ENCODE data around the gene NSL1.
A peak's percentile ranks its signal among the peaks of the same experiment; 100 is the strongest.
"Not testable (repeated sequence)": the region's sequence is repeated elsewhere in the genome, so short reads cannot be mapped to it uniquely, and the experiment has no call there.

NSL1 gene

DNA sequence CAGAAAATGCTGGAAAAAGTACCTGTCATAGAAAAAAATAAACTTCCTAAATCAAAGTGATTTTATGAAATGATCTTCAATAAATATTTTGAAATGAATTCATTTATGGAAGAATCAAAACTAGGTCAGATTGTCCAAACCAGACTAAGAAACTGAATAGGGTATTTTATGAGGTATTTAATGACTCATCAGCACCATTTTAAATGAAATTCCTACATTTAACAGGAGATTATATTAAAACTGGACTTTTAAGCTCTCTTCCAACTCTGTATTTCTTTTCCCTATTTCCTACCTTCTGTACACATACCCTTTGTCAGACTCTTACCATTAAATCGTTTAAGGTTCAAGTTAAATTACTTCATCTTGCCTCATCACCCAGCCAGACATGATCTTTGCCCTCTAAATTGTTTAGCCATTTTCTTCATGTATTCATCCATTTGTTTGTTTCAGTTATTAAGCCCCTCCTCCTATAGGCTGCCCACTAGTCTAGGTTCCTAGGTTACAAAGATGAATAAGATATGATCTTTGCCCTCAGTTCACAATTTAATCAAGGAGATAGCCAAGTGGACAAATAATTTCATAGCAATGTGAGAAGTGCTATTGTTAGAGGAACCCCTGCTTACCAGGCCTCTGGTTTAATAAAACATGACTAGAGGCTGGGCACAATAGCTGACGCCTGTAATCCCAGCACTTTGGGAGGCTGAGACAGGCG is 25.1 kb upstream of the NSL1 start:
- H3K27me3 ChIP-seq (ENCODE audit: insufficient read depth, low read length): no peaks in the 10 kb centered on the region
- H3K4me3 ChIP-seq (ENCODE audit: low read length): no peak overlapping the region
- H3K4me1 ChIP-seq (ENCODE audit: insufficient read depth, low read length): peaks cover 6% of the 10 kb centered on the region
- no peaks in the 10 kb centered on the region for H3K9me3 ChIP-seq (ENCODE audit: low read length)
- H3K36me3 ChIP-seq (ENCODE audit: insufficient read depth, low read length): peaks cover 2% of the 10 kb centered on the region
- H2AFZ ChIP-seq (ENCODE audit: low read depth, low read length): no peak overlapping the region

DNA sequence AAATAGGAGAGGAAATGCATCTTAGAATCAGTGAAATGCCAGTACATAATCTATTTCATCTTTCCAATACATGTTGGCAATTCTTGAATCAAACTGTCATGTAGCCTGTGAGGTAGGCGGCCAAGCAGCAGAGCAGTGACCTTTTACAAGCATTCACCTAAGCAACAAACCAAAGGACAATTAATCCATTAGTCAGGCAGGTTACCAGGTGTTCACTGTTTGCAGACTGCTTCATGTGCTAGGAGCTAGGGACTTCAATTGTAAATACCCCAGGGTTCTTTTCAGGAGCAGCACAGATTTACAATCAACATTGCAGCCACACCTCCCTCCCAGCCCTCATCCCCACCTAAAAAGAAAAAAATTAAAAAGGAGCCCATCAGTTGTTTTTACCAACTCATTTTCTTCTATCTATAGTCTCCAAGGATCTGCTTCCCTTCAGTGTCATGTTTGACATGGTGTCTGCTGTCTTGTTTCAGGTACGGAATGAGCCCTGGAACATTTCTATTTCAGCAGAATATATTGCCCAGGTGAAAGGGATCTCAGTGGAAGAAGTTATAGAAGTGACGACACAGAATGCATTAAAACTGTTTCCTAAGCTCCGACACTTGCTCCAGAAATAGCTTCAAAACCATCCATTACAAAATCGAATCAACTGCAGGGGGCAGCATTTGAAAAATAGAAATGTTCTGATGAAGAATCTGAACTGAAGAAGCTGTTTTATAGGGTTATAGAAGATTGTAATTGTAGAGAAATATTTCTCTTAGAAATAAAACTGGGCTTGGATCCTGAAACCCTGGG is 23.2 kb upstream of the NSL1 start:
- Histone ChIP-seq H3K4me3 (ENCODE audit: low read length) (no peak overlapping the region), H3K9me3 (ENCODE audit: low read length) (no peaks in the 10 kb centered on the region)

DNA sequence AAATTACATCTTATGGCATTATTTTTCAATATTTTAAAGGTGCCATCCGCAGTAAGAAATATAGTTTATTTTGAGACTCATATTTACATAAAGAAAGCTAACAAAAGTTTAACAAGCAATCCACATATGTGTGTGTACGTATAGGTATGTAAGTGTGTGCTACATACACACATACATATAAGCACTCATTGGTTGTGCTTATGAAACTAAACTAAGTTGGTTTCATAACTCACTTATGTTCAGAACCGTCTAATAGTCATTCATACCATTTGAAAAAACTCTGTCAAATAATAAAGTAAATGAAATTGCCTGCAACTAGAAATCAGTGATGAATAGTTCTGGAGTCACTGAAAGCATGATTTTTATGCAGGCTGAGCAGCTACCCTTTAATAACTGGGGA is 14.2 kb upstream of the NSL1 start:
- Histone ChIP-seq H3K4me3 (ENCODE audit: low read length) (no peak overlapping the region), H2AFZ (ENCODE audit: low read depth, low read length) (no peak overlapping the region), H3K27me3 (ENCODE audit: insufficient read depth, low read length) (no peaks in the 10 kb centered on the region), H3K36me3 (ENCODE audit: insufficient read depth, low read length) (peaks cover 42% of the 10 kb centered on the region), H3K4me1 (ENCODE audit: insufficient read depth, low read length) (no peaks in the 10 kb centered on the region), H3K9me3 (ENCODE audit: low read length) (no peaks in the 10 kb centered on the region)

More for the DNA sequence above, 23.2 kb upstream of the NSL1 start:
- Histone ChIP-seq H3K27me3 (ENCODE audit: insufficient read depth, low read length) (no peaks in the 10 kb centered on the region), H3K36me3 (ENCODE audit: insufficient read depth, low read length) (peaks cover 5% of the 10 kb centered on the region), H2AFZ (ENCODE audit: low read depth, low read length) (no peak overlapping the region), H3K4me1 (ENCODE audit: insufficient read depth, low read length) (peaks cover 6% of the 10 kb centered on the region)

DNA sequence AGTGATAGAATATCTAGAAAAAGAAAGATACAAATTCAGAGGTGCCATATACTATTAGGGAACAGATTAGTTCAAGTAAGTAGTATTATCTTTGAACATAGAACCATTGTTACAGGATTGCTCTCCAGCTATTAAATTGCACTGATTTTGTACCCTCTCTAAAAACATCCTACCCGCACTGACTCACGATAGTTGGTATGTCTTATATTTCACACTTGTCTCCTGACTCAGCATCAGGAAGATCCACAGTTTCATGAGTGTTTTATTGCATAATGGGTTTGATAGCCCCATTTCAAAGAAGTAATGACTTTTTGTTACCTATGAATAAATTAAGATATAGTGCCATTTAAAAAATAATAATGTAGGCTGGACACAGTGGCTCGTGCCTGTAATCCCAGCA is 6.1 kb upstream of the NSL1 start:
- no peak overlapping the region for H2AFZ ChIP-seq (ENCODE audit: low read depth, low read length)
- H3K4me1 ChIP-seq (ENCODE audit: insufficient read depth, low read length): peaks cover 3% of the 10 kb centered on the region
- no peaks in the 10 kb centered on the region for H3K9me3 ChIP-seq (ENCODE audit: low read length)
- H3K4me3 ChIP-seq (ENCODE audit: low read length): no peak overlapping the region
- H3K36me3 ChIP-seq (ENCODE audit: insufficient read depth, low read length): peaks cover 34% of the 10 kb centered on the region
- H3K27me3 ChIP-seq (ENCODE audit: insufficient read depth, low read length): no peaks in the 10 kb centered on the region

DNA sequence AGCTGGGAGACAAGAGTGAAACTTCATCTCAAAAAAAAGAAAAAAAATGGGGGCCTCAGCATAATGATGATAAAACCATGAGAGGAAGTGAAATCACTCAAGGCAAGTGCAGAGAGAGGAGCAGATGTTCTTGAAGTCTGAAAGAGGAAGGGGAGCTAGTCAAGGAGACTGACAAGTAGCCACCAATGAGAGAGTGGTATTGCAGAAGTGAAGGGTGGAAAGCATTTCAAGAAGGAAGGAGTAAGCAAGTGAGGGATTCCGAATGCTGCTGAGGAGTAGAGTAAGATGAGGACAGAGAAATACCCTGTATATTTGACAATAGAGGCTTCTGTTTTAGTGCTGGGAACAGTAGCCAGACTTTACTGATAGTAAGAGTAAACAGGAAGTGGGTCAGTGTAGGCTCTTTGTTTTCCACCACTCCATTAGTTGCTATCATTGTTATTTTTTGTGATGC is 3.0 kb upstream of the NSL1 start:
- H3K9me3 ChIP-seq (ENCODE audit: low read length): no peaks in the 10 kb centered on the region
- H3K27me3 ChIP-seq (ENCODE audit: insufficient read depth, low read length): no peaks in the 10 kb centered on the region
- no peak overlapping the region for H3K4me3 ChIP-seq (ENCODE audit: low read length)
- H2AFZ ChIP-seq (ENCODE audit: low read depth, low read length): no peak overlapping the region
- H3K4me1 ChIP-seq (ENCODE audit: insufficient read depth, low read length): peaks cover 14% of the 10 kb centered on the region
- peaks cover 23% of the 10 kb centered on the region for H3K36me3 ChIP-seq (ENCODE audit: insufficient read depth, low read length)

DNA sequence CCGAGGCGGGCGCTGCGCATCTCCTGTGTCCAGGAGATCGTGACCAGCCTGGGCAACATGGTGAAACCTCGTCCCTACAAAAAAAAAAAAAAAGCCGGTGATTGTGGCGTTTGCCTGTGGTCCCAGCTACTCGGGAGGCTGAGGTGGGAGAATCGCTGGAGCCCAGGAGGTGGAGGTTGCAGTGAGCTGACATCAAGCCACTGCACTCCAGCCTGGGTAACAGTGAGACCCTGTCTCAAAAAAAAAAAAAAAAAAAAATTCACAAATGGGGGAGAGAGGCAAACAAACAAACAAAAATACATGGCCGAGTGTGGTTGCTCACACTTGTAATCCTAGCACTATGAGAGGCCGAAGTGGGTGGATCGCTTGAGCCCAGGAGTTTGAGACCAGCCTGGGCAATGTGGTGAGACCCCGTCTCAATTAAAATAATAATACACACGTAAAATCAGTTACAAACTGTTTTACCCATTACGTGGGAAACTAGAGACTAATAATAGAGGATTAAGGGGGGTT is 875 bp upstream of the NSL1 start:
- Histone ChIP-seq H2AFZ (ENCODE audit: low read depth, low read length) (peak overlapping the region; percentile 90), H3K9me3 (ENCODE audit: low read length) (no peaks in the 10 kb centered on the region), H3K4me1 (ENCODE audit: insufficient read depth, low read length) (peaks cover 14% of the 10 kb centered on the region), H3K36me3 (ENCODE audit: insufficient read depth, low read length) (peaks cover 15% of the 10 kb centered on the region), H3K4me3 (ENCODE audit: low read length) (peak overlapping the region; percentile 98), H3K27me3 (ENCODE audit: insufficient read depth, low read length) (no peaks in the 10 kb centered on the region)

DNA sequence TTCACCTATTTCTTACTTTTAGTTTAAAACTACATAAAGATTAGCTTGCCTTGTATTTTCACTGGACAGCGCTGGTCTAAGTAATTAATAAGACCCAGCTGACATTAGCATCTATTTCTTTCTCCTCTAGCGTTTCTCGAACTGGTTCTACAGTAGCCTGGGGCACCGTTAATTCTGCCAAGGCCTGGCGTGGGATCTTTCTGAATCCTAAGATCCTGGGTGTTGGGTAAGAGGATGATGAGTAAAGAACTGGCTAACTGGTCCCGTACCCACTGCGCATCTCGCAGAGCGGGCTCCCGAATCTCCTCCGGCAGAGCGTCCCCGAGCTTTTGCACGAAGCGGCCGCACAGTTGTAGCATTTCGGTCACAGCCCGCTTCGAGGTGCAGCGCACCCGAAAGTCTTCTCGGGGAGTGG is 309 bp downstream of the NSL1 start:
- peak overlapping the region; percentile 98 for H3K4me3 ChIP-seq (ENCODE audit: low read length)
- H2AFZ ChIP-seq (ENCODE audit: low read depth, low read length): peak overlapping the region; percentile 90
- no peaks in the 10 kb centered on the region for H3K9me3 ChIP-seq (ENCODE audit: low read length)
- H3K4me1 ChIP-seq (ENCODE audit: insufficient read depth, low read length): peaks cover 14% of the 10 kb centered on the region
- H3K27me3 ChIP-seq (ENCODE audit: insufficient read depth, low read length): no peaks in the 10 kb centered on the region
- peaks cover 12% of the 10 kb centered on the region for H3K36me3 ChIP-seq (ENCODE audit: insufficient read depth, low read length)

DNA sequence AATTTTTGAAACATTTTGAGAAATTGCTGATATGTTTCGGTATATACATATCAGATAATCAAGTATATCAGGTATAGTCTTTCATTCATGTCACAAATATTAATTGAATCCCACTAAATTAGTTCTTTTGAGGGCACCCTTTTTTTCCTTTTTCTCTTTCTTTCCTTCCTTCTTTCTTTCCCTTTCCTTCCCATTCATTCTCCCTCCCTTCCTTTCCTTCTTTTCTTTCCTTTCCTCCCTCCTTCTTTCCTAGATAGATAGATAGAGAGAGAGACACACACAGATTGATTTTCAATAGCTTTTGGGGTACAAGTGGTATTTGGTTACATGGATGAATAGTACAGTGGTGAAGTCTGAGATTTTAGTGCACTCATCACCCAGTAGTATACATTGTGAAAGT is 5.7 kb downstream of the NSL1 start:
- Histone ChIP-seq H3K4me3 (ENCODE audit: low read length) (no peak overlapping the region), H3K4me1 (ENCODE audit: insufficient read depth, low read length) (peaks cover 9% of the 10 kb centered on the region), H3K9me3 (ENCODE audit: low read length) (no peaks in the 10 kb centered on the region), H2AFZ (ENCODE audit: low read depth, low read length) (no peak overlapping the region), H3K27me3 (ENCODE audit: insufficient read depth, low read length) (no peaks in the 10 kb centered on the region), H3K36me3 (ENCODE audit: insufficient read depth, low read length) (peaks cover 61% of the 10 kb centered on the region)

DNA sequence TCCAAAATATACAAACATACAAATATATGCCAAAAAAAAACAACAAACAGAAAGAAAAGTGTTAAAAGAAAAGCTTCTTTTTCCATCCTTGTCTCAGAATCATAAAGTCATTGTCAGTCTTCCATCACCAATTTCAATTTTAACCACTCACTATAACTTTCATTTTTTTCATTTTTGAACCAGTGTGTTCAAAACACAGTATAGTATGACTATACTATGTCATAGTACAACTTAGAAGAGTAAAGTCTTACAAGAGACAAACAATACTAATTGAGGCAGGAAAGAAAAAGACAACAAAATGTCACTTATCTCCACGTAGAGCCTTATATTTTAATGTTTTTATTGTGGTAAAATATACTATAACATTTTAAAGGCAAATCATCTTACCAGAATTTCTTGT is 7.6 kb downstream of the NSL1 start:
- Histone ChIP-seq H3K4me1 (ENCODE audit: insufficient read depth, low read length) (no peaks in the 10 kb centered on the region), H3K9me3 (ENCODE audit: low read length) (no peaks in the 10 kb centered on the region), H3K4me3 (ENCODE audit: low read length) (no peak overlapping the region), H2AFZ (ENCODE audit: low read depth, low read length) (no peak overlapping the region), H3K27me3 (ENCODE audit: insufficient read depth, low read length) (no peaks in the 10 kb centered on the region), H3K36me3 (ENCODE audit: insufficient read depth, low read length) (peaks cover 59% of the 10 kb centered on the region)

DNA sequence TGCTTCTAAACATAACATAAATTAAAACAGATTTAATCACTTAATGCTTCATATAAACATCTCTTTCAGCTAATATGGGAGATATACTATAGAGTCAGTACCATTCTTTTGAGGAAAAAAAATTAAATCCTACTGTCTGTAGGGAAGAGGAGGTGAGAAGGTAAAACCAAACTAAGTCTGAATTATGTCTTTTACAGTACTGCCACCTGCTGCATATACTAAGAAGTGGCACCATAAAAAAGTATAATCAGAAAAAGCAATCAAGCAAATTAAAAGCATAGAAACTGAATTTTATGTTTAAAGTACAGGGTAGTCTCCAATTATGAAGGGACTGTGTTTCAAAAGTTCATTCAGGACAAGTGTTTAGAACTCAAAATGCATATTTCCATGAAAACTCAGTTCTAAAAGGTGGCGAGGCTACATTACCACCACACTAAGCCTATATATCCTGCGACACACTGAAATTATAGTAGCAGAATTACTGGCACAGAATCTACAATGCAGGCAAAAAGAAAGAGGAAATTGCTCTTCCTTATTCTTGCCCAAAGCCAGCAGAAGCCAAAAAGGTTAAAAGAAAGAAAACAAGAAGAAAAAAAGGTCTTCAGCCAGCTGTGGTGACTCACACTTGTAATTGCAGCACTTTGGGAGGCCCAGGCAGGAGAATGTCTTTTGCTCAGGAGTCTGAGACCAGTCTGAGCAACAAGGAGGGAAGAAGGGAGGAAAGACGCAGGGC is 9.0 kb downstream of the NSL1 start:
- H3K27me3 ChIP-seq (ENCODE audit: insufficient read depth, low read length): no peaks in the 10 kb centered on the region
- no peaks in the 10 kb centered on the region for H3K4me1 ChIP-seq (ENCODE audit: insufficient read depth, low read length)
- no peak overlapping the region for H2AFZ ChIP-seq (ENCODE audit: low read depth, low read length)
- peaks cover 3% of the 10 kb centered on the region for H3K9me3 ChIP-seq (ENCODE audit: low read length)
- peaks cover 63% of the 10 kb centered on the region for H3K36me3 ChIP-seq (ENCODE audit: insufficient read depth, low read length)
- no peak overlapping the region for H3K4me3 ChIP-seq (ENCODE audit: low read length)

DNA sequence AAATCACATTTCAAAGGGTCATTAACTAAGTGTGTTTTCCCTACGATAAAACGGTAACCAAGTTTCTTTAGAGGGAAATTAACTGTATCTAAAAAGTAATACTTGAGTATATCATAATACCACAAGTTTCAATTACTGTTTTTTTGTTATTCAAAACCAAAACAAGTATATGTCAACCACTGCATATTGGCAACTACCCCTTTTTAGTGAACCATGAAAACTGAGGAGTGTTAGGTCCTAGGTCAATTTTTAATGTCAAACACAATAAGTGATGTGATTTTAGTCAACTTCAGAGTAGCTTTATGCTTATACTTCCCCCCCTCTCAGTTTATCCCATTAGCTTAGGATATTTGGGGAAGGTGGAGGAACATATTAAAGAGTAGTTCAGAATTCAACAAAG is 10.4 kb downstream of the NSL1 start:
- no peaks in the 10 kb centered on the region for H3K4me1 ChIP-seq (ENCODE audit: insufficient read depth, low read length)
- H3K27me3 ChIP-seq (ENCODE audit: insufficient read depth, low read length): no peaks in the 10 kb centered on the region
- no peak overlapping the region for H3K4me3 ChIP-seq (ENCODE audit: low read length)
- H2AFZ ChIP-seq (ENCODE audit: low read depth, low read length): no peak overlapping the region
- H3K9me3 ChIP-seq (ENCODE audit: low read length): peaks cover 3% of the 10 kb centered on the region
- H3K36me3 ChIP-seq (ENCODE audit: insufficient read depth, low read length): peaks cover 61% of the 10 kb centered on the region

DNA sequence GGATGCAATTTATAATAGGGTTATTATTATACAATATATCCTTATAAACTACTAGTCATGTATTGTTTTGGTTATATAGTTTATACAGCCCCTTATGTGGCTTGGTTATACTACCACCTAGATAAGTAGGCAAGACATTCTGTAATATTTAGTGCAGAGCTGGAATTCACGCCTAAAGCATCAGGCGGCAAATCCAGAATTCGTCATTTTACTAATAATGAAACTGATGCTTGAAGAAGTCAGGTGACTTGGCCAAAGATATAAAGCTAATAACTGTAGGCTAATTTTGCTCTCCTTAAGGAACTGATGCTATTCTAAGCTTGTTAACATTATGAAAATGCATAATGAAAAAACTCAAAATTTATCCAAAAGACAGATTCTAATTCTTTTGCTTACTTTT is 10.8 kb downstream of the NSL1 start:
- Histone ChIP-seq H3K36me3 (ENCODE audit: insufficient read depth, low read length) (peaks cover 56% of the 10 kb centered on the region), H3K9me3 (ENCODE audit: low read length) (peaks cover 3% of the 10 kb centered on the region), H3K4me3 (ENCODE audit: low read length) (no peak overlapping the region), H2AFZ (ENCODE audit: low read depth, low read length) (no peak overlapping the region), H3K4me1 (ENCODE audit: insufficient read depth, low read length) (no peaks in the 10 kb centered on the region), H3K27me3 (ENCODE audit: insufficient read depth, low read length) (no peaks in the 10 kb centered on the region)

DNA sequence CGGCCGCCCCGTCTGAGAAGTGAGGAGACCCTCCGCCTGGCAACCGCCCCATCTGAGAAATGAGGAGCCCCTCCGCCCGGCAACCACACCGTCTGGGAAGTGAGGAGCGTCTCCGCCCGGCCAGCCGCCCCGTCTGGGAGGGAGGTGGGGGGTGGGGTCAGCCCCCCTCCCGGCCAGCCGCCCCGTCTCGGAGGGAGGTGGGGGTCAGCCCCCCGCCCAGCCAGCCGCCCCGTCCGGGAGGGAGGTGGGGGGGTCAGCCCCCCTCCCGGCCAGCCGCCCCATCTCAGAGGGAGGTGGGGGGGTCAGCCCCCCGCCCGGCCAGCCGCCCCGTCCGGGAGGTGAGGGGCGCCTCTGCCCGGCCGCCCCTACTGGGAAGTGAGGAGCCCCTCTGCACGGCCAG is 12.5 kb downstream of the NSL1 start:
- H3K4me1 ChIP-seq (ENCODE audit: insufficient read depth, low read length); H3K27me3 ChIP-seq (ENCODE audit: insufficient read depth, low read length); H2AFZ ChIP-seq (ENCODE audit: low read depth, low read length); H3K4me3 ChIP-seq (ENCODE audit: low read length); H3K9me3 ChIP-seq (ENCODE audit: low read length): not testable (repeated sequence)
- H3K36me3 ChIP-seq (ENCODE audit: insufficient read depth, low read length): peaks cover 51% of the 10 kb centered on the region
